ENCODE data around the gene PTPRCAP. TPM values are rescaled to one million over a fixed set of nuclear protein-coding genes. Genes with fewer than 3 reads are reported as not detected.
"Not testable (repeated sequence)": the region's sequence is repeated elsewhere in the genome, so short reads cannot be mapped to it uniquely, and the experiment has no call there.

PTPRCAP gene
- total RNA-seq, 1 experiment from 2014 or later: 1.7 TPM

GRCh38 chr11:67402192-67402839 lies 35.2 kb downstream of the PTPRCAP start:
- peak overlapping the region; percentile 97 for H2AFZ ChIP-seq (ENCODE audit: low read length)

More at GRCh38 chr11:67402192-67402839, 35.2 kb downstream of the PTPRCAP start:
- H3K36me3 Mint-ChIP-seq (ENCODE audit: insufficient read depth in 1 of 3, low read depth in 3 of 3): peaks cover 12 to 29% (median 29%) of the 10 kb centered on the region in 3 experiments
- H3K23ac ChIP-seq (ENCODE audit: insufficient read length, low read depth, low read length); H3K4me1 ChIP-seq (ENCODE audit: insufficient read depth, low read length); H2BK120ac ChIP-seq (ENCODE audit: low read depth, low read length, poor library complexity, severe bottlenecking); H4K8ac ChIP-seq (replicated peaks; ENCODE audit: insufficient read length, low read depth, low read length); H3T11ph ChIP-seq (ENCODE audit: low read length); H3K27me3 ChIP-seq (ENCODE audit: insufficient read depth, low read length); H4K5ac ChIP-seq (ENCODE audit: insufficient read length, low read depth, low read length); H3K27me3 Mint-ChIP-seq (ENCODE audit: low read depth); H3K9me3 ChIP-seq (ENCODE audit: control insufficient read depth, low read depth, low read length); H3K9ac ChIP-seq (ENCODE audit: extremely low read depth, insufficient read length, low read length); H3K79me1 ChIP-seq (ENCODE audit: insufficient read depth, low read depth, low read length, poor library complexity, severe bottlenecking); H3K4ac ChIP-seq (ENCODE audit: low read depth, low read length); H3K9me3 Mint-ChIP-seq; DNase-seq; H2BK5ac ChIP-seq (ENCODE audit: insufficient read length, low read length); H3K23me2 ChIP-seq (ENCODE audit: insufficient read length, low read depth, low read length, poor library complexity, severe bottlenecking); H3K27ac Mint-ChIP-seq; H3K14ac ChIP-seq (ENCODE audit: insufficient read depth, low read length); H3K79me2 ChIP-seq (ENCODE audit: insufficient read depth, low read length); H4K20me1 ChIP-seq (ENCODE audit: control insufficient read depth, insufficient read depth, insufficient read length); H2AK5ac ChIP-seq (ENCODE audit: insufficient read length, low read length); H2BK15ac ChIP-seq (ENCODE audit: low read depth, low read length); H3K56ac ChIP-seq (ENCODE audit: insufficient read length, low read depth, low read length); H2BK20ac ChIP-seq (ENCODE audit: low read depth, low read length, poor library complexity, severe bottlenecking); H4K91ac ChIP-seq (ENCODE audit: insufficient read length, low read depth, low read length); H2BK12ac ChIP-seq (ENCODE audit: insufficient read length, low read depth, low read length): not testable (repeated sequence)
- Histone ChIP-seq H3K18ac (ENCODE audit: insufficient read length, low read depth, low read length) (peak overlapping the region; percentile 32), H3K27ac (ENCODE audit: insufficient read length, low read depth, low read length) (peak overlapping the region; percentile 84), H3K4me2 (ENCODE audit: insufficient read depth, insufficient read length, low read length) (peak overlapping the region; percentile 67)
- H3K4me1 Mint-ChIP-seq: peaks cover 12 to 14% of the 10 kb centered on the region in 2 experiments
- WGBS (ENCODE audit: extremely low coverage, insufficient read length, low lambda C conversion rate): no CpG with 5 or more reads among the region's 19 CpGs
- peak overlapping the region in 1 of 2 experiments; percentile 61; a peak in 3 of 5 replicates for H3K4me3 Mint-ChIP-seq
